ENCODE results near the gene LURAP1L. TPM values are rescaled to one million over a fixed set of nuclear protein-coding genes. Genes with fewer than 3 reads are reported as not detected.

LURAP1L gene, protein sequence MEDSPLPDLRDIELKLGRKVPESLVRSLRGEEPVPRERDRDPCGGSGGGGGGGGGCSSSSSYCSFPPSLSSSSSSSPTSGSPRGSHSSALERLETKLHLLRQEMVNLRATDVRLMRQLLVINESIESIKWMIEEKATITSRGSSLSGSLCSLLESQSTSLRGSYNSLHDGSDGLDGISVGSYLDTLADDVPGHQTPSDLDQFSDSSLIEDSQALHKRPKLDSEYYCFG
- total RNA-seq: 87.6 and 94.1 TPM in 2 replicates
- polyA plus RNA-seq: 26.0 and 39.9 TPM in 2 replicates
- 18.1 and 26.2 TPM in 2 replicates for polyA plus RNA-seq (2012)
- 21.1 and 23.6 TPM in 2 replicates for polyA minus RNA-seq (ENCODE audit: low replicate concordance)

DNA sequence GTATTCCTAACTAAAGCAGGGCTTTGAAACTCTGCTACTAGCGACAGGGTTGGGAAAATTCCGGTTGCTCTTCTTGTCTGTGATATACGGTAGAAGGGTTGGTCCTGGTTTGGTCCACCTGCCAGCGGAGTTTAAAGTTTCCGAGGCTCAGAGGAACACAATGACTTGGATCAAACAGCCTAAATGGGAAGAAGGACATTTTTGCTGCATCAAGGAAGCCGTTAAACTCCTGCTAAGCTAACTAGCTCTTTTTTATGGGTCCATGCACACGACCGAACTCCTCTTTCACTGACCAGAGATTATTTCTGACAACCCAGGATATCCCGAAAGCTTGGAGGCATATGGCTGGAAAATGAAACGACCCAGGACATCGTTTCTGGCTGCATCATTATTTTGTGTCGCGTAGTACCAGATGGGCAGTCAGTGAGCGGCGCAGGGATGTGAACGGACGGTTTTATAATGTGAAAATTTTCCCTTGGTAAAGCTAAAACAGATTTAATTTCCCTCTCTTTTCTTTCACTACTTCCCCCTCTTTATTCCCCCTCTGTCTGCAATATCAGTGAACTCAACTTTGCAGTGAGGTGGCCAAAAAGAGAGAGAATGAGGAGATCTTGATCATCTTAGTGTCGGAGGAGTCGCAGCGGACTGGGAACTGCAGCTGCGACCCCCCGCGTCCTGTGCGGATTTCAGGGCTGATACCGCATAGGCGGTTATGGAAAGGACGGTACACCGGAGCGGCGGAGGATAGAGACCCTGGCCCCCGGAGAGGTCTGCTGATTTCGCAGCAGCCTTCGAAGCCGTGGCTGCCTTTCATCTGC lies at the start of gene LURAP1L:
TSS of gene LURAP1L (plus strand) at position 160 of the 818 bp plus-strand sequence. CDS start 696 bp downstream, outside the sequence.
- Histone ChIP-seq H3K4me1 (ENCODE audit: control insufficient read depth, extremely low read depth, insufficient read depth, low read length) (peaks cover 3% of the 10 kb centered on the region), H3K9me3 (ENCODE audit: control insufficient read depth, insufficient read depth, low read depth, low read length) (no peaks in the 10 kb centered on the region), H3K79me2 (ENCODE audit: control insufficient read depth, insufficient read depth, low read length) (peaks cover 49% of the 10 kb centered on the region), H3K4me2 (ENCODE audit: extremely low read depth, insufficient read depth, low read length) (peak within 1 kb of the TSS; percentile 68), H2AFZ (ENCODE audit: low read length) (peak within 1 kb of the TSS; percentile 56), H3K27ac (ENCODE audit: insufficient read depth, low read length) (peak within 1 kb of the TSS; percentile 93), H3K27me3 (ENCODE audit: control insufficient read depth, insufficient read depth, low read length) (no peaks in the 10 kb centered on the region), H3K4me3 (replicated peaks in 1 of 4; ENCODE audit: control extremely low read depth in 1 of 4, insufficient read depth in 1 of 4, low read depth in 3 of 4, low read length in 4 of 4) (peak within 1 kb of the TSS; percentile 73 to 98 (median 84)), H3K9ac (ENCODE audit: insufficient read depth, low read length) (peak within 1 kb of the TSS; percentile 88), H4K20me1 (ENCODE audit: control insufficient read depth, extremely low read depth, insufficient read depth, low read length) (no peaks in the 10 kb centered on the region), H3K36me3 (ENCODE audit: control insufficient read depth, insufficient read depth, low read length) (peaks cover 2% of the 10 kb centered on the region)
- TF ChIP-seq, protein P1, sequence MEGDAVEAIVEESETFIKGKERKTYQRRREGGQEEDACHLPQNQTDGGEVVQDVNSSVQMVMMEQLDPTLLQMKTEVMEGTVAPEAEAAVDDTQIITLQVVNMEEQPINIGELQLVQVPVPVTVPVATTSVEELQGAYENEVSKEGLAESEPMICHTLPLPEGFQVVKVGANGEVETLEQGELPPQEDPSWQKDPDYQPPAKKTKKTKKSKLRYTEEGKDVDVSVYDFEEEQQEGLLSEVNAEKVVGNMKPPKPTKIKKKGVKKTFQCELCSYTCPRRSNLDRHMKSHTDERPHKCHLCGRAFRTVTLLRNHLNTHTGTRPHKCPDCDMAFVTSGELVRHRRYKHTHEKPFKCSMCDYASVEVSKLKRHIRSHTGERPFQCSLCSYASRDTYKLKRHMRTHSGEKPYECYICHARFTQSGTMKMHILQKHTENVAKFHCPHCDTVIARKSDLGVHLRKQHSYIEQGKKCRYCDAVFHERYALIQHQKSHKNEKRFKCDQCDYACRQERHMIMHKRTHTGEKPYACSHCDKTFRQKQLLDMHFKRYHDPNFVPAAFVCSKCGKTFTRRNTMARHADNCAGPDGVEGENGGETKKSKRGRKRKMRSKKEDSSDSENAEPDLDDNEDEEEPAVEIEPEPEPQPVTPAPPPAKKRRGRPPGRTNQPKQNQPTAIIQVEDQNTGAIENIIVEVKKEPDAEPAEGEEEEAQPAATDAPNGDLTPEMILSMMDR (conservative IDR thresholded peaks at IDR 0.05 in 1 of 2, IDR thresholded peaks at IDR 0.05 in 1 of 2; ENCODE audit: low read depth in 1 of 2, low read length in 2 of 2): no peak
- no peak for TF ChIP-seq EZH2 (IDR thresholded peaks at IDR 0.05; ENCODE audit: low read length, missing control alignments)
- DNase-seq (ENCODE audit: low read depth in 2 of 2): peak; percentile 76 to 94

DNA sequence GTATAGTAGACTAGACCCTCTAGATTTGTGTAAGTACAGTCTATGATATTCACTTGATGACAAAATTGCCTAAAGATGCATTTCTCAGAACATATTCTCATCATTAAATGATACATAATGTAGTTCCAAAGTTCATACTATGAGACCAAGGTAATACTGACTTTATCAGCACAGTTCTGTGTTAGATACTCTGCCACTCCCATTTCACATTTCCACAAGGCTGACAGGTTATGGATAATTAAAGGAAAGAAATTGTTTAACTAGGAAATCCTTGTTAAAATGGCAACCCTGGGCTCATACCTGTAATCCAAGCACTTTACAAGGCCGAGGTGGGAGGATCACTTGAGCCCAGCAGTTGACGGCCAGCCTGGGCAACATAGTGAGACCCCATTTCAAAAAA lies 48.0 kb upstream of the LURAP1L start:
- Histone ChIP-seq H2AFZ (ENCODE audit: low read length) (no peak overlapping the region), H3K27ac (ENCODE audit: insufficient read depth, low read length) (no peak overlapping the region), H3K4me2 (ENCODE audit: extremely low read depth, insufficient read depth, low read length) (no peak overlapping the region), H3K79me2 (ENCODE audit: control insufficient read depth, insufficient read depth, low read length) (no peaks in the 10 kb centered on the region), H3K36me3 (ENCODE audit: control insufficient read depth, insufficient read depth, low read length) (no peaks in the 10 kb centered on the region), H3K4me1 (ENCODE audit: control insufficient read depth, extremely low read depth, insufficient read depth, low read length) (peaks cover 3% of the 10 kb centered on the region), H3K27me3 (ENCODE audit: control insufficient read depth, insufficient read depth, low read length) (no peaks in the 10 kb centered on the region), H3K9ac (ENCODE audit: insufficient read depth, low read length) (no peak overlapping the region), H4K20me1 (ENCODE audit: control insufficient read depth, extremely low read depth, insufficient read depth, low read length) (no peaks in the 10 kb centered on the region), H3K4me3 (replicated peaks in 1 of 4; ENCODE audit: control extremely low read depth in 1 of 4, insufficient read depth in 1 of 4, low read depth in 3 of 4, low read length in 4 of 4) (no peak overlapping the region), H3K9me3 (ENCODE audit: control insufficient read depth, insufficient read depth, low read depth, low read length) (no peaks in the 10 kb centered on the region)
- TF ChIP-seq, protein P1 (conservative IDR thresholded peaks at IDR 0.05 in 1 of 2, IDR thresholded peaks at IDR 0.05 in 1 of 2; ENCODE audit: low read depth in 1 of 2, low read length in 2 of 2): no peak
- no peak for TF ChIP-seq EZH2 (IDR thresholded peaks at IDR 0.05; ENCODE audit: low read length, missing control alignments)
- no peak for DNase-seq (ENCODE audit: low read depth in 2 of 2)

DNA sequence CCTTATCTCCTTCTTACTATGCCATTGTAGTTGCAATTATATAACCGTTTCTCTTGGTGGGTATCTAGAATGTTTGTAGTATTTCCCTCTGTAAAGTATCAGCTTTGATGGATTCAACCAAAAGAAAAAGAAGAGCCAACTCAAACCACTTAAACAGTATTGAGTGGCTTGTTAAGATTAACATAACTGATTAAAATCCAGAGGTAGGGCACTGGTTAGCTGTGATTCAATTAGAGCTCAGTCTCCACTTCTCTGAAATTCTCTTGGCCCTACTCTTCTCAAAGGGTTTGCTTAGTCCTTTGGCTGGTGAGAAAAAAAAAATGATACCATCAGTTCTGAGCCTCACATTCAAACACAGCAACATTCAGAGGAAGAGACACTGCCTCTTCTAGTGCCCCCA lies 44.6 kb upstream of the LURAP1L start:
- H4K20me1 ChIP-seq (ENCODE audit: control insufficient read depth, extremely low read depth, insufficient read depth, low read length): no peaks in the 10 kb centered on the region

More for the DNA sequence above, 44.6 kb upstream of the LURAP1L start:
- no peak for DNase-seq (ENCODE audit: low read depth in 2 of 2)
- Histone ChIP-seq H3K4me3 (replicated peaks in 1 of 4; ENCODE audit: control extremely low read depth in 1 of 4, insufficient read depth in 1 of 4, low read depth in 3 of 4, low read length in 4 of 4) (no peak overlapping the region), H3K4me2 (ENCODE audit: extremely low read depth, insufficient read depth, low read length) (no peak overlapping the region), H3K4me1 (ENCODE audit: control insufficient read depth, extremely low read depth, insufficient read depth, low read length) (no peaks in the 10 kb centered on the region), H2AFZ (ENCODE audit: low read length) (no peak overlapping the region), H3K9me3 (ENCODE audit: control insufficient read depth, insufficient read depth, low read depth, low read length) (no peaks in the 10 kb centered on the region), H3K36me3 (ENCODE audit: control insufficient read depth, insufficient read depth, low read length) (no peaks in the 10 kb centered on the region), H3K27me3 (ENCODE audit: control insufficient read depth, insufficient read depth, low read length) (no peaks in the 10 kb centered on the region), H3K79me2 (ENCODE audit: control insufficient read depth, insufficient read depth, low read length) (no peaks in the 10 kb centered on the region), H3K27ac (ENCODE audit: insufficient read depth, low read length) (no peak overlapping the region), H3K9ac (ENCODE audit: insufficient read depth, low read length) (no peak overlapping the region)
- TF ChIP-seq EZH2 (IDR thresholded peaks at IDR 0.05; ENCODE audit: low read length, missing control alignments): no peak
- TF ChIP-seq, protein P1 (conservative IDR thresholded peaks at IDR 0.05 in 1 of 2, IDR thresholded peaks at IDR 0.05 in 1 of 2; ENCODE audit: low read depth in 1 of 2, low read length in 2 of 2): no peak
